GM23248 (cell line): ENCODE data around the gene RBP7. TPM values are rescaled to one million over a fixed set of nuclear protein-coding genes. Genes with fewer than 3 reads are reported as not detected.
A peak's percentile ranks its signal among the peaks of the same experiment; 100 is the strongest.
"Not testable (repeated sequence)": the region's sequence is repeated elsewhere in the genome, so short reads cannot be mapped to it uniquely, and the experiment has no call there.

Experiments
- DNase-seq: peaks from one replicate; pipeline ENCODE4 v3.0.0-alpha.2; 2015
- H2AFZ ChIP-seq: fragments of 200-600 bp; sonication (generic); 2 replicates; pipeline ENCODE4 v1.6.1; 2016; ENCODE audit warnings: antibody characterized with exemption
- H3F3A ChIP-seq: fragments of 200-600 bp; sonication (generic); 2 replicates; pipeline ENCODE4 v1.6.1; 2016; ENCODE audit warnings: mild to moderate bottlenecking, antibody characterized with exemption, mixed run types; ENCODE audit not compliant: insufficient read depth
- H3K27ac ChIP-seq: fragments of 200-600 bp; sonication (generic); 2 replicates; pipeline ENCODE4 v1.5.1; 2016; ENCODE audit warnings: mild to moderate bottlenecking
- H3K27me3 ChIP-seq: fragments of 200-600 bp; sonication (generic); replicated peaks from 2 replicates; pipeline ENCODE4 v1.6.1; 2016; ENCODE audit warnings: mild to moderate bottlenecking; ENCODE audit not compliant: insufficient read depth
- H3K36me3 ChIP-seq: fragments of 200-600 bp; sonication (generic); 2 replicates; pipeline ENCODE4 v1.6.1; 2016; ENCODE audit warnings: low read depth, mild to moderate bottlenecking
- H3K4me1 ChIP-seq: fragments of 200-600 bp; sonication (generic); 2 replicates; pipeline ENCODE4 v1.6.1; 2016; ENCODE audit warnings: mild to moderate bottlenecking; ENCODE audit not compliant: insufficient read depth
- H3K4me2 ChIP-seq: fragments of 200-600 bp; sonication (generic); one replicate; pipeline ENCODE4 v1.6.1; 2016; ENCODE audit warnings: mild to moderate bottlenecking; ENCODE audit not compliant: unreplicated experiment
- H3K4me3 ChIP-seq: fragments of 200-600 bp; sonication (generic); 2 replicates; pipeline ENCODE4 v1.5.1; 2016; ENCODE audit warnings: mild to moderate bottlenecking
- H3K79me2 ChIP-seq: fragments of 200-600 bp; sonication (generic); 2 replicates; pipeline ENCODE4 v1.6.1; 2016; ENCODE audit warnings: mild to moderate bottlenecking; ENCODE audit not compliant: insufficient read depth
- H3K9ac ChIP-seq: fragments of 200-600 bp; sonication (generic); 2 replicates; pipeline ENCODE4 v1.6.1; 2016; ENCODE audit warnings: mild to moderate bottlenecking
- H3K9me2 ChIP-seq: fragments of 200-600 bp; sonication (generic); 2 replicates; pipeline ENCODE4 v1.6.1; 2016; ENCODE audit warnings: mixed run types, mild to moderate bottlenecking, moderate library complexity; ENCODE audit not compliant: insufficient read depth
- H3K9me3 ChIP-seq: fragments of 200-600 bp; sonication (generic); one replicate; pipeline ENCODE4 v1.6.1; 2017; ENCODE audit warnings: low read depth
- H4K20me1 ChIP-seq: fragments of 200-600 bp; sonication (generic); 2 replicates; pipeline ENCODE4 v1.6.0; 2016; ENCODE audit not compliant: insufficient read depth
- EZH2 ChIP-seq: fragments of 200-600 bp; sonication (generic); IDR thresholded peaks from 2 replicates; pipeline ENCODE4 v1.6.1; 2018; ENCODE audit warnings: antibody characterized with exemption, mild to moderate bottlenecking; ENCODE audit not compliant: insufficient read depth, poor library complexity, severe bottlenecking
- EZH2phosphoT487 ChIP-seq: fragments of 200-600 bp; sonication (generic); IDR thresholded peaks from 2 replicates; pipeline ENCODE4 v1.6.1; 2018; ENCODE audit warnings: antibody characterized with exemption, moderate library complexity, mild to moderate bottlenecking, low read depth; ENCODE audit not compliant: insufficient read depth
- WGBS, 2 experiments: methylation state at CpG; one replicate each; pipeline ENCODE4 v1.1.6; 2015 to 2017; ENCODE audit warnings: low lambda C conversion rate in 2 of 2, low coverage in 1 of 2; ENCODE audit errors: missing lambda C conversion rate in 2 of 2; 5-methylcytosine and 5-hydroxymethylcytosine counted together
- in situ Hi-C: fragments of 300-500 bp; cut with MboI; formaldehyde crosslinking; loops from 2 replicates; pipeline ENCODE4 v1.15.0; 2020
- polyA plus RNA-seq: library from polyadenylated mRNA; unstranded; fragments of >200 nt; fragmentation: Nextera tagmentation; extraction: Ambion mirVana; gene quantifications from 2 replicates; pipeline ENCODE4 v1.2.1, GENCODE V29; 2016
- total RNA-seq: library from RNA; depleted of rRNA; stranded (reverse); fragments of >200 nt; shearing (Covaris generic); gene quantifications from 2 replicates; pipeline ENCODE4 v1.2.3, GENCODE V29; 2014

The RBP7 gene
- total and polyA plus RNA-seq, 2 experiments from 2014 or later = not detected

GRCh38 chr1:9993561-9994075 is 3.4 kb upstream of the RBP7 start:
- H3K4me3 ChIP-seq = no peak overlapping the region
- no peaks in the 10 kb centered on the region for H3K9me3 ChIP-seq
- no peak overlapping the region for H2AFZ ChIP-seq
- H3K4me1 ChIP-seq = no peaks in the 10 kb centered on the region
- WGBS, 2 experiments = 88 to 89% methylated on average over 7 of the region's 7 CpGs
- no peak for DNase-seq
- no peaks in the 10 kb centered on the region for H3K36me3 ChIP-seq
- H3K9ac ChIP-seq = no peak overlapping the region
- no peaks in the 10 kb centered on the region for H3K9me2 ChIP-seq
- no peak overlapping the region for H3K27ac ChIP-seq
- no peaks in the 10 kb centered on the region for H3K79me2 ChIP-seq
- TF ChIP-seq EZH2phosphoT487 (no peak), EZH2 (no peak)
- H3F3A ChIP-seq = no peaks in the 10 kb centered on the region
- no peak overlapping the region for H3K4me2 ChIP-seq
- H4K20me1 ChIP-seq = no peaks in the 10 kb centered on the region
- H3K27me3 ChIP-seq = peaks cover 14% of the 10 kb centered on the region
- in situ Hi-C loops = no loop called here

- Histone ChIP-seq H3K9ac (no peak overlapping the region), H3K27ac (no peak overlapping the region), H2AFZ (no peak overlapping the region), H3K4me1 (no peaks in the 10 kb centered on the region), H3K9me3 (no peaks in the 10 kb centered on the region), H3F3A (no peaks in the 10 kb centered on the region), H3K79me2 (no peaks in the 10 kb centered on the region), H3K4me3 (no peak overlapping the region), H3K9me2 (no peaks in the 10 kb centered on the region), H3K36me3 (no peaks in the 10 kb centered on the region), H3K27me3 (peaks cover 20% of the 10 kb centered on the region), H3K4me2 (no peak overlapping the region), H4K20me1 (no peaks in the 10 kb centered on the region)
- no peak for TF ChIP-seq EZH2
- in situ Hi-C loops = no loop called here
- no peak for DNase-seq
- WGBS, 2 experiments = 71 to 73% methylated on average over 8 of the region's 8 CpGs
Measured at GRCh38 chr1:10001016-10001665, 4.1 kb downstream of the RBP7 start.

GRCh38 chr1:10005248-10005647 is 8.2 kb downstream of the RBP7 start:
- H3K4me1 ChIP-seq, H3F3A ChIP-seq, H3K9ac ChIP-seq, DNase-seq, in situ Hi-C loops, H3K27ac ChIP-seq, H3K27me3 ChIP-seq, H3K79me2 ChIP-seq, H3K9me2 ChIP-seq, H3K4me3 ChIP-seq, H2AFZ ChIP-seq, H3K4me2 ChIP-seq, H3K9me3 ChIP-seq, H4K20me1 ChIP-seq, H3K36me3 ChIP-seq: not testable (repeated sequence)
- WGBS, 2 experiments = 80 to 82% methylated on average over 8 of the region's 8 CpGs

- no peak overlapping the region for H3K4me2 ChIP-seq
- no peaks in the 10 kb centered on the region for H3K9me3 ChIP-seq
- no peak overlapping the region for H3K4me3 ChIP-seq
- H2AFZ ChIP-seq = no peak overlapping the region
- 0 out of 2 replicates have a peak, but pooled peaks cover 6% of the 10 kb centered on the region for H3K27me3 ChIP-seq
- WGBS, 2 experiments = 58 to 59% methylated on average over 4 of the region's 4 CpGs
- no peak overlapping the region for H3K9ac ChIP-seq
- H3K9me2 ChIP-seq = no peaks in the 10 kb centered on the region
- H3K79me2 ChIP-seq = no peaks in the 10 kb centered on the region
- no peak for DNase-seq
- H4K20me1 ChIP-seq = no peaks in the 10 kb centered on the region
- TF ChIP-seq EZH2phosphoT487 (no peak), EZH2 (no peak)
- H3F3A ChIP-seq = no peaks in the 10 kb centered on the region
- H3K27ac ChIP-seq = no peak overlapping the region
- no peaks in the 10 kb centered on the region for H3K4me1 ChIP-seq
- H3K36me3 ChIP-seq = no peaks in the 10 kb centered on the region
- in situ Hi-C loops = no loop called here
Measured at GRCh38 chr1:10007169-10007568, 10.1 kb downstream of the RBP7 start.

- TF ChIP-seq EZH2phosphoT487 = no peak
- no peak for TF ChIP-seq EZH2
- no peaks in the 10 kb centered on the region for H3K36me3 ChIP-seq
- no peaks in the 10 kb centered on the region for H3K79me2 ChIP-seq
- WGBS, 2 experiments = 77 to 78% methylated on average over 5 of the region's 5 CpGs
- in situ Hi-C loops = no loop called here
- H3K27ac ChIP-seq = no peak overlapping the region
- peaks cover 7% of the 10 kb centered on the region; the same call in 1 of the 2 replicates for H3K4me1 ChIP-seq
- DNase-seq = peak; percentile 9
- no peak overlapping the region for H3K4me3 ChIP-seq
- no peaks in the 10 kb centered on the region for H3K9me2 ChIP-seq
- no peak overlapping the region for H3K9ac ChIP-seq
- H4K20me1 ChIP-seq = no peaks in the 10 kb centered on the region
- H3F3A ChIP-seq = no peaks in the 10 kb centered on the region
- H2AFZ ChIP-seq = no peak overlapping the region
- H3K9me3 ChIP-seq = no peaks in the 10 kb centered on the region
- H3K4me2 ChIP-seq = no peak overlapping the region
- H3K27me3 ChIP-seq = no peaks in the 10 kb centered on the region
Measured at GRCh38 chr1:10014016-10014415, 17.0 kb downstream of the RBP7 start.
